Smooth muscle cell (in vitro differentiated cells): Measurements from ENCODE around the gene PDK4. TPM values are rescaled to one million over a fixed set of nuclear protein-coding genes. Genes with fewer than 3 reads are reported as not detected.

ENCODE experiments used
- DNase-seq: peaks from one replicate; lab custom pipeline; 2025; ENCODE audit not compliant: unreplicated experiment; lab: John Stamatoyannopoulos, UW
- H2AFZ ChIP-seq: fragments of 200-600 bp; sonication (generic); 2 replicates; pipeline ENCODE4 v1.6.0; 2016; ENCODE audit warnings: antibody characterized with exemption, low read depth, mild to moderate bottlenecking
- H3F3A ChIP-seq: fragments of 200-600 bp; sonication (generic); 2 replicates; pipeline ENCODE4 v1.6.0; 2017; ENCODE audit warnings: antibody characterized with exemption, low read depth
- H3K27ac ChIP-seq: fragments of 200-600 bp; sonication (generic); 2 replicates; pipeline ENCODE4 v1.5.1; 2016; ENCODE audit warnings: low read depth, mild to moderate bottlenecking
- H3K27me3 ChIP-seq: fragments of 200-600 bp; sonication (generic); 2 replicates; pipeline ENCODE4 v1.6.1; 2016; ENCODE audit warnings: low read depth, mild to moderate bottlenecking
- H3K36me3 ChIP-seq: fragments of 200-600 bp; sonication (generic); 2 replicates; pipeline ENCODE4 v1.5.1; 2016; ENCODE audit warnings: low read depth
- H3K4me1 ChIP-seq: fragments of 200-600 bp; sonication (generic); 2 replicates; pipeline ENCODE4 v1.5.1; 2016; ENCODE audit warnings: low read depth
- H3K4me2 ChIP-seq: fragments of 200-600 bp; sonication (generic); 2 replicates; pipeline ENCODE4 v1.6.0; 2016; ENCODE audit warnings: mild to moderate bottlenecking
- H3K4me3 ChIP-seq: fragments of 200-600 bp; sonication (generic); 2 replicates; pipeline ENCODE4 v1.5.1; 2016; ENCODE audit warnings: mild to moderate bottlenecking
- H3K79me2 ChIP-seq: fragments of 200-600 bp; sonication (generic); 2 replicates; pipeline ENCODE4 v1.6.0; 2016; ENCODE audit warnings: low read depth, mild to moderate bottlenecking
- H3K9ac ChIP-seq: fragments of 200-600 bp; sonication (generic); 2 replicates; pipeline ENCODE4 v1.6.0; 2016; ENCODE audit warnings: low read depth
- H3K9me3 ChIP-seq: fragments of 200-600 bp; sonication (generic); replicated peaks from 2 replicates; pipeline ENCODE4 v1.5.1; 2016; ENCODE audit warnings: low read depth
- H4K20me1 ChIP-seq: fragments of 200-600 bp; sonication (generic); 2 replicates; pipeline ENCODE4 v1.6.0; 2016; ENCODE audit warnings: low read depth
- WGBS: methylation state at CpG from one replicate; pipeline ENCODE4 v1.1.7; 2016; ENCODE audit warnings: low lambda C conversion rate; 5-methylcytosine and 5-hydroxymethylcytosine counted together
- polyA plus RNA-seq: library from polyadenylated mRNA; unstranded; fragments of >200 nt; fragmentation: Nextera tagmentation; extraction: Ambion mirVana; gene quantifications from 2 replicates; pipeline ENCODE4 v1.2.1, GENCODE V29; 2016
- total RNA-seq: library from RNA; depleted of rRNA; stranded (reverse); fragments of >200 nt; gene quantifications from 2 replicates; pipeline ENCODE4 v1.2.3, GENCODE V29; 2014
- TF ChIP-seq, protein P1 (sequence below): fragments of 200-600 bp; sonication (generic); IDR thresholded peaks from 2 replicates; pipeline ENCODE4 v1.5.1; 2017; ENCODE audit warnings: borderline replicate concordance, mild to moderate bottlenecking, antibody characterized with exemption; ENCODE audit not compliant: insufficient read depth, poor library complexity, severe bottlenecking

PDK4 gene
- total and polyA plus RNA-seq, 2 experiments from 2014 or later: not detected

DNA sequence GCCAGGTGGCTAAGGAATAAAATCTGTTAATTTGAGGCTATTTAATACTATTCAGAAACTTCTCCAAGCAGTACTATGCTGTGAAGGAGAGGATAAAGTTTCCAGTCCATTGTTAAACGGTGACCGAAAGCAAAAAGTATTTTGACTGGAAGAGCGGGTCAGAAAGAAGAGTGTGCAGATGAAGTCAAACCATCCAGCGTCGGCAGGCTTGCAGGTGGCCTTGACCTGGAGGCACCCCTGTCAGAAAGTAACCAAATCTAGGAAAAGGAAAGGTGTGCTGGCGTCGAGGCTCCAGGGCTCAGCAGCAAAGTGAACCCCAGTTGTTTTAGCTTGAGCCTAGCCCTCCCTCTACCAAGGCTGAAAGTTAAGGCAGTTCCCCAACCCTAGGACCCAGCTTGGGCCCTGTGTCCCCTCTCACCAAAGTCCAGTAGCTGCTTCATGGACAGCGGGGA, 544 bp downstream of the PDK4 start:
- WGBS: 40% methylated on average over 8 of the region's 8 CpGs
- Histone ChIP-seq H3K4me2 (peak overlapping the region; percentile 86), H3K27me3 (peaks cover 26% of the 10 kb centered on the region), H3K4me1 (no peaks in the 10 kb centered on the region), H3K27ac (no peak overlapping the region), H3K9me3 (no peaks in the 10 kb centered on the region), H3K9ac (no peak overlapping the region), H3K4me3 (peak overlapping the region; percentile 63), H3F3A (no peaks in the 10 kb centered on the region), H4K20me1 (no peaks in the 10 kb centered on the region), H3K79me2 (no peaks in the 10 kb centered on the region), H2AFZ (peak overlapping the region; percentile 81), H3K36me3 (no peaks in the 10 kb centered on the region)
- no peak for DNase-seq
- TF ChIP-seq, protein P1, sequence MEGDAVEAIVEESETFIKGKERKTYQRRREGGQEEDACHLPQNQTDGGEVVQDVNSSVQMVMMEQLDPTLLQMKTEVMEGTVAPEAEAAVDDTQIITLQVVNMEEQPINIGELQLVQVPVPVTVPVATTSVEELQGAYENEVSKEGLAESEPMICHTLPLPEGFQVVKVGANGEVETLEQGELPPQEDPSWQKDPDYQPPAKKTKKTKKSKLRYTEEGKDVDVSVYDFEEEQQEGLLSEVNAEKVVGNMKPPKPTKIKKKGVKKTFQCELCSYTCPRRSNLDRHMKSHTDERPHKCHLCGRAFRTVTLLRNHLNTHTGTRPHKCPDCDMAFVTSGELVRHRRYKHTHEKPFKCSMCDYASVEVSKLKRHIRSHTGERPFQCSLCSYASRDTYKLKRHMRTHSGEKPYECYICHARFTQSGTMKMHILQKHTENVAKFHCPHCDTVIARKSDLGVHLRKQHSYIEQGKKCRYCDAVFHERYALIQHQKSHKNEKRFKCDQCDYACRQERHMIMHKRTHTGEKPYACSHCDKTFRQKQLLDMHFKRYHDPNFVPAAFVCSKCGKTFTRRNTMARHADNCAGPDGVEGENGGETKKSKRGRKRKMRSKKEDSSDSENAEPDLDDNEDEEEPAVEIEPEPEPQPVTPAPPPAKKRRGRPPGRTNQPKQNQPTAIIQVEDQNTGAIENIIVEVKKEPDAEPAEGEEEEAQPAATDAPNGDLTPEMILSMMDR: no peak

DNA sequence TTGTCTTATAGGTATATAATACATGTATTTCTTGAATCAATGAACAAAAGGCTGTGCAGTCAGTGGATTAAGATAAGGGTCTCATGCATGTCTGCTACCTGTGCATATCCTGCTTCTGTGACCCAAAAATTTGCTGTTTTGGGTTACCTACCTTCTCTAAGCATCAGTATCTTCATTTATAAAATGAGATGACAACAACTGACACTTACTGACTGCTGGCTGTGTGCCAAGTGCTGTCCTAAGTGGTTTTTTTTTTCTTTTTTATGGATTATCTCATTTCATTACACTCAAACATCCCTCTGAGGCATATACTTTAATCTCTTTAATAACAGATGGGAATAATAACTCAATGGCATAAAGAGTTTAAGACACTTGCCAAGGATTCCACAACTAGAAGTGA, 2.1 kb downstream of the PDK4 start:
- Histone ChIP-seq H3K27me3 (peaks cover 25% of the 10 kb centered on the region), H3K4me2 (no peak overlapping the region), H3K36me3 (no peaks in the 10 kb centered on the region), H3K4me3 (no peak overlapping the region), H3K79me2 (no peaks in the 10 kb centered on the region), H3K4me1 (no peaks in the 10 kb centered on the region), H4K20me1 (no peaks in the 10 kb centered on the region), H3F3A (no peaks in the 10 kb centered on the region), H3K9ac (no peak overlapping the region), H2AFZ (no peak overlapping the region), H3K27ac (no peak overlapping the region), H3K9me3 (no peaks in the 10 kb centered on the region)
- no peak for DNase-seq
- TF ChIP-seq, protein P1: no peak

DNA sequence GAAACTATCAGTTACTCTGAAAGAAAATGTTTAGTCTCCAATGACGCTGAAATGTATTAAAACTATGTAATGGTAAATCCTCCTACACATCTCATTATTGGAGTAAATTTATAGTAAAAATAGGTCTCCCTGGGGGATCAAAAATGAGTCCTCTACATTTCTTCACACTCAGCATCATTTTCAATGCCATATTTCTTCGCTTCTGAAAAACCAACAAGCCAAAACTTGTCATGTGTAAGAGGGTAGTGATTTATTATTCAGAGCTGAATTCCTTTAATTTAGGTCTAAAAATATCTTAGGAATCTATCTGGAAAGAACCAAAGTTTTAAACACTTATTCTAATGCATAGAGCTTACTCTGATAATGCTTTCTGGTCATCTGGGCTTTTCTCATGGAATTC, 3.0 kb downstream of the PDK4 start:
- Histone ChIP-seq H3K9ac (no peak overlapping the region), H3K79me2 (no peaks in the 10 kb centered on the region), H3K36me3 (no peaks in the 10 kb centered on the region), H3K27ac (no peak overlapping the region), H4K20me1 (no peaks in the 10 kb centered on the region), H3F3A (no peaks in the 10 kb centered on the region), H3K4me2 (no peak overlapping the region), H3K4me1 (no peaks in the 10 kb centered on the region), H2AFZ (no peak overlapping the region), H3K27me3 (peaks cover 24% of the 10 kb centered on the region), H3K9me3 (no peaks in the 10 kb centered on the region), H3K4me3 (no peak overlapping the region)
- WGBS: 78% methylated on average over 2 of the region's 2 CpGs
- DNase-seq: no peak
- TF ChIP-seq, protein P1: no peak

DNA sequence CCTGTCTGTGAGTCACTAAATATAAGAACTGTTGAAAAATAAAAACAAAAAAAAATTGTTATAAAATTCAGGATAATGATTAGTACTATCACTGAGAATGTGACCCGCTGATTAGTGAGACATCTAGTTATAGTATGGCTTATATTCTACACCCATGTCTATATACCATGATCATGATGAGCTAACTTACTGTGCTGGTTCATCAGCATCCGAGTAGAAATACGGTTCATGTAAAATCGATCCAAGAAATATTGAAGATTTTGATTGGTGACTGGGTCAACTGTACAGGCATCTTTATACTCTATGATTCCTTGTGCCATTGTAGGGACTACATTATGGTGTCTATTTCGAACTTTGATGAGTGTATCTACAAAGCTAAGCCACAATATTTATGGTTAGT, 3.7 kb downstream of the PDK4 start:
- Histone ChIP-seq H3K79me2 (no peaks in the 10 kb centered on the region), H3K4me1 (no peaks in the 10 kb centered on the region), H2AFZ (no peak overlapping the region), H3K9ac (no peak overlapping the region), H3K36me3 (no peaks in the 10 kb centered on the region), H3K27ac (no peak overlapping the region), H3K27me3 (peaks cover 24% of the 10 kb centered on the region), H3K4me3 (no peak overlapping the region), H3F3A (no peaks in the 10 kb centered on the region), H3K4me2 (no peak overlapping the region), H4K20me1 (no peaks in the 10 kb centered on the region), H3K9me3 (no peaks in the 10 kb centered on the region)
- TF ChIP-seq, protein P1: no peak
- 79% methylated on average over 5 of the region's 5 CpGs for WGBS
- no peak for DNase-seq
